Neural progenitor cell (in vitro differentiated cells): ENCODE data around the gene NDUFS1. TPM values are rescaled to one million over a fixed set of nuclear protein-coding genes. Genes with fewer than 3 reads are reported as not detected.
"Not testable (repeated sequence)": the region's sequence is repeated elsewhere in the genome, so short reads cannot be mapped to it uniquely, and the experiment has no call there.

Source experiments
- DNase-seq: peaks from one replicate; pipeline ENCODE4 v3.0.0-alpha.2; 2016; ENCODE audit warnings: low spot score
- H2AFZ ChIP-seq: fragments of 200-600 bp; sonication (generic); replicated peaks from 2 replicates; pipeline ENCODE4 v1.6.1; 2016; ENCODE audit warnings: antibody characterized with exemption
- H3F3A ChIP-seq: fragments of 200-600 bp; sonication (generic); 2 replicates; pipeline ENCODE4 v1.6.1; 2016; ENCODE audit warnings: antibody characterized with exemption, low read depth
- H3K27ac ChIP-seq: fragments of 200-600 bp; sonication (generic); 2 replicates; pipeline ENCODE4 v1.5.1; 2016; ENCODE audit warnings: mild to moderate bottlenecking
- H3K27me3 ChIP-seq: fragments of 200-600 bp; sonication (generic); 2 replicates; pipeline ENCODE4 v1.6.1; 2016; ENCODE audit warnings: mild to moderate bottlenecking, moderate library complexity
- H3K36me3 ChIP-seq: fragments of 200-600 bp; sonication (generic); 2 replicates; pipeline ENCODE4 v1.5.1; 2016
- H3K4me1 ChIP-seq: fragments of 200-600 bp; sonication (generic); 2 replicates; pipeline ENCODE4 v1.6.1; 2016; ENCODE audit warnings: mixed run types
- H3K4me2 ChIP-seq: fragments of 200-600 bp; sonication (generic); 2 replicates; pipeline ENCODE4 v1.6.1; 2016
- H3K4me3 ChIP-seq: fragments of 200-600 bp; sonication (generic); 2 replicates; pipeline ENCODE4 v1.5.1; 2016
- H3K79me2 ChIP-seq: fragments of 200-600 bp; sonication (generic); 2 replicates; pipeline ENCODE4 v1.6.1; 2016; ENCODE audit warnings: low read depth
- H3K9ac ChIP-seq: fragments of 200-600 bp; sonication (generic); 2 replicates; pipeline ENCODE4 v1.6.1; 2016
- H3K9me3 ChIP-seq: fragments of 200-600 bp; sonication (generic); 2 replicates; pipeline ENCODE4 v1.5.1; 2016; ENCODE audit warnings: low read depth
- H4K20me1 ChIP-seq: fragments of 200-600 bp; sonication (generic); 2 replicates; pipeline ENCODE4 v1.6.1; 2016; ENCODE audit warnings: low read depth
- H3K27ac Mint-ChIP-seq: 3 replicates; pipeline ENCODE4 v1.8.0; 2021; ENCODE audit warnings: mixed read lengths
- H3K27me3 Mint-ChIP-seq: 2 replicates; pipeline ENCODE4 v1.8.0; 2022; ENCODE audit warnings: low read depth, mild to moderate bottlenecking, inconsistent platforms, moderate library complexity, mixed read lengths; ENCODE audit not compliant: insufficient read depth
- H3K36me3 Mint-ChIP-seq: 3 replicates; pipeline ENCODE4 v1.8.0; 2021; ENCODE audit warnings: mixed read lengths
- H3K4me1 Mint-ChIP-seq: 3 replicates; pipeline ENCODE4 v1.8.0; 2021; ENCODE audit warnings: mixed read lengths
- H3K4me3 Mint-ChIP-seq: 3 replicates; pipeline ENCODE4 v1.8.0; 2021; ENCODE audit warnings: mild to moderate bottlenecking, moderate library complexity, mixed read lengths
- H3K9me3 Mint-ChIP-seq: 3 replicates; pipeline ENCODE4 v1.8.0; 2020; ENCODE audit warnings: mixed read lengths
- CTCF ChIP-seq: fragments of 200-600 bp; sonication (generic); IDR thresholded peaks from 2 replicates; pipeline ENCODE4 v1.5.1; 2017; ENCODE audit warnings: antibody characterized with exemption, mild to moderate bottlenecking
- EZH2 ChIP-seq: fragments of 200-600 bp; sonication (generic); IDR thresholded peaks from 2 replicates; pipeline ENCODE4 v1.6.1; 2017; ENCODE audit warnings: antibody characterized with exemption, mild to moderate bottlenecking, moderate library complexity
- EZH2phosphoT487 ChIP-seq: fragments of 200-600 bp; sonication (generic); IDR thresholded peaks from 2 replicates; pipeline ENCODE4 v1.6.1; 2017; ENCODE audit warnings: antibody characterized with exemption
- total RNA-seq: library from RNA; depleted of rRNA; stranded (reverse); fragments of >200 nt; gene quantifications from 2 replicates; pipeline ENCODE4 v1.2.3, GENCODE V29; 2015; ENCODE audit warnings: low replicate concordance

Gene NDUFS1
- total RNA-seq, 1 donor from 2014 or later = 115 TPM

- Histone ChIP-seq H3K9ac (no peak overlapping the region), H3K27ac (no peak overlapping the region), H3F3A (no peaks in the 10 kb centered on the region), H3K4me1 (no peaks in the 10 kb centered on the region), H4K20me1 (no peaks in the 10 kb centered on the region), H3K79me2 (no peaks in the 10 kb centered on the region), H3K4me2 (no peak overlapping the region), H3K36me3 (peaks cover 46% of the 10 kb centered on the region), H2AFZ (no peak overlapping the region), H3K27me3 (no peaks in the 10 kb centered on the region), H3K4me3 (no peak overlapping the region), H3K9me3 (no peaks in the 10 kb centered on the region)
- H3K36me3 Mint-ChIP-seq = peaks cover 23% of the 10 kb centered on the region
- no peak overlapping the region for H3K27ac Mint-ChIP-seq
- no peak overlapping the region for H3K4me3 Mint-ChIP-seq
- TF ChIP-seq EZH2phosphoT487 = no peak
- TF ChIP-seq CTCF = no peak
- TF ChIP-seq EZH2 = no peak
- no peak for DNase-seq
- no peaks in the 10 kb centered on the region for H3K27me3 Mint-ChIP-seq
- H3K4me1 Mint-ChIP-seq = no peaks in the 10 kb centered on the region
- H3K9me3 Mint-ChIP-seq = no peaks in the 10 kb centered on the region
Measured at GRCh38 chr2:206125901-206126300, 33.3 kb downstream of the NDUFS1 start.

- not testable (repeated sequence) for H3K27ac ChIP-seq, H3K9ac ChIP-seq, H3F3A ChIP-seq, H3K27me3 Mint-ChIP-seq, H3K9me3 Mint-ChIP-seq, H3K4me2 ChIP-seq, H4K20me1 ChIP-seq, H3K4me1 ChIP-seq, H3K27ac Mint-ChIP-seq, H3K9me3 ChIP-seq, H3K4me3 ChIP-seq, H3K27me3 ChIP-seq, H3K4me3 Mint-ChIP-seq, DNase-seq, H3K4me1 Mint-ChIP-seq, H3K79me2 ChIP-seq, H2AFZ ChIP-seq
- H3K36me3 ChIP-seq = peaks cover 36% of the 10 kb centered on the region
- H3K36me3 Mint-ChIP-seq = peaks cover 27% of the 10 kb centered on the region
Measured at GRCh38 chr2:206122569-206122968, 36.7 kb downstream of the NDUFS1 start.

GRCh38 chr2:206116278-206116677, 43.0 kb downstream of the NDUFS1 start:
- Histone ChIP-seq H4K20me1 (no peaks in the 10 kb centered on the region), H3K9ac (no peak overlapping the region), H3K4me1 (no peaks in the 10 kb centered on the region), H3K36me3 (no peaks in the 10 kb centered on the region), H3F3A (peaks cover 7% of the 10 kb centered on the region), H3K27ac (no peak overlapping the region), H3K4me2 (no peak overlapping the region), H3K27me3 (no peaks in the 10 kb centered on the region), H2AFZ (no peak overlapping the region), H3K4me3 (no peak overlapping the region), H3K9me3 (no peaks in the 10 kb centered on the region), H3K79me2 (no peaks in the 10 kb centered on the region)
- no peak overlapping the region for H3K27ac Mint-ChIP-seq
- TF ChIP-seq EZH2 = no peak
- TF ChIP-seq EZH2phosphoT487 = no peak
- TF ChIP-seq CTCF = no peak
- peaks cover 39% of the 10 kb centered on the region for H3K36me3 Mint-ChIP-seq
- H3K9me3 Mint-ChIP-seq = no peaks in the 10 kb centered on the region
- H3K4me3 Mint-ChIP-seq = no peak overlapping the region
- no peak for DNase-seq
- H3K27me3 Mint-ChIP-seq = peaks cover 4% of the 10 kb centered on the region
- no peaks in the 10 kb centered on the region for H3K4me1 Mint-ChIP-seq

GRCh38 chr2:206115026-206115578, 44.1 kb downstream of the NDUFS1 start:
- Histone ChIP-seq H3K9me3 (no peaks in the 10 kb centered on the region), H2AFZ (no peak overlapping the region), H3K27me3 (no peaks in the 10 kb centered on the region), H3K9ac (no peak overlapping the region), H3F3A (peaks cover 7% of the 10 kb centered on the region), H3K79me2 (no peaks in the 10 kb centered on the region), H3K4me2 (no peak overlapping the region), H3K4me3 (no peak overlapping the region), H3K36me3 (no peaks in the 10 kb centered on the region), H3K4me1 (peaks cover 3% of the 10 kb centered on the region), H3K27ac (no peak overlapping the region), H4K20me1 (no peaks in the 10 kb centered on the region)
- no peaks in the 10 kb centered on the region for H3K9me3 Mint-ChIP-seq
- H3K27me3 Mint-ChIP-seq = peaks cover 4% of the 10 kb centered on the region
- H3K4me1 Mint-ChIP-seq = no peaks in the 10 kb centered on the region
- H3K27ac Mint-ChIP-seq = no peak overlapping the region
- TF ChIP-seq CTCF = no peak
- TF ChIP-seq EZH2phosphoT487 = no peak
- no peak for TF ChIP-seq EZH2
- peaks cover 29% of the 10 kb centered on the region for H3K36me3 Mint-ChIP-seq
- no peak for DNase-seq
- H3K4me3 Mint-ChIP-seq = no peak overlapping the region
